HG02588 (cell line): ENCODE measurements around the gene ISG15.

ENCODE experiments used
- ATAC-seq: cut with Tn5 transposase; IDR thresholded peaks from one replicate; pipeline ENCODE4 v1.9.1; 2021; ENCODE audit warnings: mild to moderate bottlenecking, moderate library complexity; ENCODE audit not compliant: unreplicated experiment

Gene ISG15

GRCh38 chr1:1013105-1013921 lies at the start of gene ISG15:
ISG15 (plus strand) TSS chr1:1013497; CDS start chr1:1013574, 77 bp downstream.
- peak; percentile 75 for ATAC-seq

GRCh38 chr1:963746-964525 lies 49.4 kb upstream of the ISG15 start:
- no peak for ATAC-seq

- ATAC-seq, result no peak
Measured at GRCh38 chr1:964691-965525, 48.4 kb upstream of the ISG15 start.

GRCh38 chr1:965526-966134 lies 47.7 kb upstream of the ISG15 start:
- ATAC-seq, result no peak

GRCh38 chr1:966135-966703 lies 47.1 kb upstream of the ISG15 start, which contains the start of gene PLEKHN1:
PLEKHN1 (plus strand) TSS chr1:966482; CDS start chr1:966532, 50 bp downstream.
- ATAC-seq, result peak; percentile 21

- ATAC-seq, result peak; percentile 46
Measured at GRCh38 chr1:966704-967300, 46.5 kb upstream of the ISG15 start.

- ATAC-seq, result no peak
Measured at GRCh38 chr1:967466-968343, 45.6 kb upstream of the ISG15 start.

GRCh38 chr1:969260-969855 lies 43.9 kb upstream of the ISG15 start:
- ATAC-seq, result no peak

- no peak for ATAC-seq
Measured at GRCh38 chr1:970242-970972, 42.9 kb upstream of the ISG15 start.

- ATAC-seq, result no peak
Measured at GRCh38 chr1:970973-971730, 42.1 kb upstream of the ISG15 start.

- no peak for ATAC-seq
Measured at GRCh38 chr1:971751-972506, 41.4 kb upstream of the ISG15 start.

- ATAC-seq, result no peak
Measured at GRCh38 chr1:972726-973458, 40.4 kb upstream of the ISG15 start.

- no peak for ATAC-seq
Measured at GRCh38 chr1:973459-974292, 39.6 kb upstream of the ISG15 start.

- ATAC-seq, result no peak
Measured at GRCh38 chr1:974293-974640, 39.0 kb upstream of the ISG15 start.
